GM12878 (cell line): ENCODE data around the gene STX1B. TPM values are rescaled to one million over a fixed set of nuclear protein-coding genes. Genes with fewer than 3 reads are reported as not detected.
A peak's percentile ranks its signal among the peaks of the same experiment; 100 is the strongest.

Experiments used
- ASH2L ChIP-seq: fragments of 300-600, 200-600 bp; sonication (generic); IDR thresholded peaks from 2 replicates; pipeline ENCODE4 v1.6.1; 2017; ENCODE audit warnings: low read depth, mild to moderate bottlenecking, borderline replicate concordance
- BRCA1 ChIP-seq: IDR thresholded peaks from 2 replicates; pipeline ENCODE4 v1.6.1; 2011; ENCODE audit warnings: low read depth, low read length, improper control_type of control experiment
- CBX5 ChIP-seq: sonication (generic); IDR thresholded peaks from 2 replicates; pipeline ENCODE4 v1.6.1; 2016; ENCODE audit warnings: low read depth, moderate library complexity, mild to moderate bottlenecking, inconsistent platforms
- CREB1 ChIP-seq: IDR thresholded peaks from 2 replicates; pipeline ENCODE4 v1.6.1; 2012; ENCODE audit warnings: low read depth, mild to moderate bottlenecking, inconsistent platforms
- DPF2 ChIP-seq: fragments of 450-650 bp; IDR thresholded peaks from 2 replicates; pipeline ENCODE4 v1.6.1; 2017; ENCODE audit warnings: mild to moderate bottlenecking
- EGR1 ChIP-seq, 2 experiments: IDR thresholded peaks; 1 replicate in 1 of 2; 2 replicates in 1 of 2; pipeline ENCODE4 v1.6.1; 2011 to 2012; ENCODE audit warnings: low read depth in 2 of 2, low read length in 2 of 2, borderline replicate concordance in 1 of 2, mild to moderate bottlenecking in 1 of 2, moderate library complexity in 1 of 2
- ETV6 ChIP-seq, 2 experiments: fragments of 450-650 bp in 1 of 2; IDR thresholded peaks in 1 of 2; conservative IDR thresholded peaks in 1 of 2; 2 replicates each; pipeline ENCODE4 v1.6.1; 2014; ENCODE audit warnings: antibody characterized with exemption in 1 of 2, borderline replicate concordance in 1 of 2, low read depth in 1 of 2, mild to moderate bottlenecking in 1 of 2, moderate library complexity in 1 of 2
- FOXK2 ChIP-seq: fragments of 450-650 bp; IDR thresholded peaks from 2 replicates; pipeline ENCODE4 v1.6.1; 2017; ENCODE audit warnings: mild to moderate bottlenecking, moderate library complexity
- FOXM1 ChIP-seq: IDR thresholded peaks from 2 replicates; pipeline ENCODE4 v1.6.1; 2012; ENCODE audit warnings: low read depth, mild to moderate bottlenecking, inconsistent platforms, low read length, moderate library complexity
- GATAD2B ChIP-seq: fragments of 450-650 bp; conservative IDR thresholded peaks from 2 replicates; pipeline ENCODE4 v1.6.1; 2017; ENCODE audit warnings: low read depth, mild to moderate bottlenecking, moderate library complexity
- HCFC1 ChIP-seq: fragments of 150-350 bp; IDR thresholded peaks from 2 replicates; pipeline ENCODE4 v1.6.1; 2014; ENCODE audit warnings: low read length
- HDAC2 ChIP-seq: fragments of 200-600 bp; sonication (generic); IDR thresholded peaks from 2 replicates; pipeline ENCODE4 v1.6.1; 2017
- HDGF ChIP-seq: fragments of 450-650 bp; IDR thresholded peaks from 2 replicates; pipeline ENCODE4 v1.6.1; 2016; ENCODE audit warnings: antibody characterized with exemption
- MEF2A ChIP-seq: IDR thresholded peaks from 2 replicates; pipeline ENCODE4 v1.6.1; 2011; ENCODE audit warnings: low read depth, mild to moderate bottlenecking, low read length, moderate library complexity; ENCODE audit not compliant: insufficient read depth
- MXI1 ChIP-seq: fragments of 150-350 bp; IDR thresholded peaks from 2 replicates; pipeline ENCODE4 v1.6.1; 2011; ENCODE audit warnings: low read depth, mild to moderate bottlenecking, inconsistent platforms, low read length, improper control_type of control experiment
- NR2C1 ChIP-seq: fragments of 450-650 bp; IDR thresholded peaks from 2 replicates; pipeline ENCODE4 v1.6.1; 2017; ENCODE audit warnings: antibody characterized with exemption, mild to moderate bottlenecking, moderate library complexity
- POLR2AphosphoS5 ChIP-seq: IDR thresholded peaks from 2 replicates; pipeline ENCODE4 v1.6.1; 2011; ENCODE audit warnings: mild to moderate bottlenecking, low read length, inconsistent platforms
- SRF ChIP-seq, 2 experiments: IDR thresholded peaks; 2 replicates each; pipeline ENCODE4 v1.6.1; 2011; ENCODE audit warnings: low read depth in 2 of 2, low read length in 2 of 2, mild to moderate bottlenecking in 1 of 2, moderate library complexity in 1 of 2
- STAT3 ChIP-seq: IDR thresholded peaks from 2 replicates; pipeline ENCODE4 v1.6.1; 2011; ENCODE audit warnings: low read depth, low read length, improper control_type of control experiment
- TCF3 ChIP-seq: IDR thresholded peaks from 2 replicates; pipeline ENCODE4 v1.6.1; 2012; ENCODE audit warnings: low read depth, mild to moderate bottlenecking, low read length, borderline replicate concordance; ENCODE audit not compliant: insufficient read depth
- YY1 ChIP-seq: IDR thresholded peaks from 2 replicates; pipeline ENCODE4 v1.6.1; 2011; ENCODE audit warnings: low read depth, mild to moderate bottlenecking, low read length
- ZBTB33 ChIP-seq: fragments of 450-650 bp; IDR thresholded peaks from 2 replicates; pipeline ENCODE4 v1.6.1; 2017; ENCODE audit warnings: mild to moderate bottlenecking
- ZBTB40 ChIP-seq: fragments of 450-650 bp; IDR thresholded peaks from 2 replicates; pipeline ENCODE4 v1.6.1; 2016; ENCODE audit warnings: mild to moderate bottlenecking, moderate library complexity, borderline replicate concordance
- ZNF217 ChIP-seq: fragments of 450-650 bp; IDR thresholded peaks from 2 replicates; pipeline ENCODE4 v1.6.1; 2017; ENCODE audit warnings: antibody characterized with exemption, mild to moderate bottlenecking
- ZNF622 ChIP-seq: fragments of 450-650 bp; IDR thresholded peaks from 2 replicates; pipeline ENCODE4 v1.6.1; 2017; ENCODE audit warnings: mild to moderate bottlenecking, inconsistent platforms
- polyA plus RNA-seq, 11 experiments: library from polyadenylated mRNA; depleted of rRNA in 4 of 11; unstranded in 6 of 11; stranded (reverse) in 5 of 11; fragments of >200 nt; fragmentation: Nextera tagmentation in 4 of 11; fragmentation: Illumina TruSeq in 1 of 11; extraction: Ambion mirVana in 4 of 11; extraction: Trizol in 1 of 11; gene quantifications; 1 replicate in 1 of 11; 2 replicates in 10 of 11; pipeline versions ENCODE4 v1.2.1 to v1.2.3, GENCODE V29; 2011 to 2016; ENCODE audit warnings: inconsistent platforms in 2 of 11, missing spikeins in 2 of 11, low read depth in 1 of 11
- total RNA-seq, 4 experiments: library from RNA; depleted of rRNA in 3 of 4; stranded (reverse); fragments of >200 nt in 3 of 4; fragmentation: Illumina TruSeq in 1 of 4; extraction: Trizol in 1 of 4; gene quantifications; 2 replicates each; pipeline versions ENCODE4 v1.2.1 to v1.2.3, GENCODE V29; 2013 to 2021

STX1B gene
- total and polyA plus RNA-seq, 10 of the 15 experiments (the other 5 are each of a cell fraction or from before 2014, with no cell fraction given): 0.22 to 2.5 (median 1.1) TPM

- TF ChIP-seq GATAD2B: peak; percentile 96
- TF ChIP-seq MXI1: peak; percentile 84
- no peak for TF ChIP-seq FOXM1
- TF ChIP-seq ETV6 (conservative IDR thresholded peaks at IDR 0.05 in 1 of 2, IDR thresholded peaks at IDR 0.05 in 1 of 2; ENCODE audit: borderline replicate concordance in 1 of 2, low read depth in 1 of 2): no peak; a peak in 1 of 4 replicates
- TF ChIP-seq ASH2L: peak; percentile 66; the same call in 1 of the 2 replicates
- peak; percentile 68; the same call in 1 of the 2 replicates for TF ChIP-seq TCF3
- TF ChIP-seq SRF (IDR thresholded peaks at IDR 0.05; ENCODE audit: low read depth in 2 of 2, low read length in 2 of 2): peak; percentile 97 to 99
- TF ChIP-seq EGR1 (IDR thresholded peaks at IDR 0.05; ENCODE audit: borderline replicate concordance in 1 of 2, low read depth in 2 of 2, low read length in 2 of 2): peak in 1 of 2 experiments; percentile 82; a peak in 2 of 3 replicates
- no peak for TF ChIP-seq HDAC2
- peak; percentile 98 for TF ChIP-seq ZBTB40
- no peak for TF ChIP-seq ZNF622
- peak; percentile 45 for TF ChIP-seq FOXK2
- TF ChIP-seq NR2C1: peak; percentile 61
- TF ChIP-seq HCFC1: peak; percentile 87
- 0 out of 2 replicates have a peak, but pooled peaks have one; percentile 58 for TF ChIP-seq ZBTB33
- peak; percentile 60; the same call in 1 of the 2 replicates for TF ChIP-seq ZNF217
- no peak; the same call in 1 of the 2 replicates for TF ChIP-seq POLR2AphosphoS5
- peak; percentile 96 for TF ChIP-seq DPF2
- TF ChIP-seq HDGF: no peak; the same call in none of the 2 replicates
- TF ChIP-seq MEF2A: peak; percentile 62; the same call in 1 of the 2 replicates
- TF ChIP-seq STAT3: no peak
- peak; percentile 52; the same call in 1 of the 2 replicates for TF ChIP-seq YY1
- no peak; the same call in 1 of the 2 replicates for TF ChIP-seq CBX5
- TF ChIP-seq BRCA1: no peak
- peak; percentile 100 for TF ChIP-seq CREB1
Observed at GRCh38 chr16:31032736-31033708, 22.6 kb upstream of the STX1B start, which contains the start of gene STX4 (continued).
